IMR-90 (cell line): Measurements from ENCODE around the gene CDH13. TPM values are rescaled to one million over a fixed set of nuclear protein-coding genes. Genes with fewer than 3 reads are reported as not detected.

Experiments used
- ATAC-seq: fragments of 200-7000 bp; cut with Tn5 transposase; 2 replicates; pipeline ENCODE4 v1.9.1; 2020; ENCODE audit warnings: low read depth, mild to moderate bottlenecking, moderate library complexity
- BruUV-seq: library from RNA; stranded (reverse); fragments of 400-500 nt; replicated peaks from 2 replicates; lab custom pipeline; 2021; lab: Mats Ljungman, UMichigan
- CTCF ChIA-PET: fragments of 300-600 bp; formaldehyde crosslinking; extraction: SDS; loops from one replicate; lab custom pipeline; 2021; ENCODE audit warnings: antibody characterized with exemption; lab: Yijun Ruan, JAX
- POLR2A ChIA-PET: fragments of 300-600 bp; sonication (Branson Sonifier 250); formaldehyde crosslinking; loops from one replicate; lab custom pipeline; 2022; ENCODE audit warnings: antibody characterized with exemption; ENCODE audit not compliant: unreplicated experiment; lab: Charles Lee
- DNase-seq: peaks from one replicate; pipeline ENCODE4 v3.0.0; 2013
- H2AFZ ChIP-seq: replicated peaks from 2 replicates; pipeline ENCODE3; 2013; ENCODE audit warnings: low read length, mild to moderate bottlenecking; ENCODE audit not compliant: poor library complexity
- H2AK5ac ChIP-seq: 2 replicates; pipeline ENCODE4 v1.6.1; 2013; ENCODE audit warnings: low read depth, low read length, inconsistent platforms
- H2AK9ac ChIP-seq: replicated peaks from 2 replicates; pipeline ENCODE3; 2013; ENCODE audit warnings: mild to moderate bottlenecking, low read depth, low read length, moderate library complexity; ENCODE audit not compliant: poor library complexity
- H2BK120ac ChIP-seq: 2 replicates; pipeline ENCODE4 v1.6.1; 2013; ENCODE audit warnings: low read depth, low read length, inconsistent platforms
- H2BK15ac ChIP-seq: 3 replicates; pipeline ENCODE4 v1.6.1; 2013; ENCODE audit warnings: low read depth, low read length, inconsistent platforms
- H2BK20ac ChIP-seq: 2 replicates; pipeline ENCODE4 v1.6.1; 2013; ENCODE audit warnings: low read depth, mild to moderate bottlenecking, inconsistent platforms, low read length, moderate library complexity
- H2BK5ac ChIP-seq: 2 replicates; pipeline ENCODE4 v1.6.1; 2013; ENCODE audit warnings: mild to moderate bottlenecking, low read depth, low read length, inconsistent platforms; ENCODE audit not compliant: poor library complexity, severe bottlenecking
- H3K14ac ChIP-seq: replicated peaks from 2 replicates; pipeline ENCODE4 v1.6.1; 2013; ENCODE audit warnings: low read depth, low read length, inconsistent platforms
- H3K18ac ChIP-seq: 2 replicates; pipeline ENCODE4 v1.6.1; 2013; ENCODE audit warnings: low read depth, low read length, control low read depth
- H3K23ac ChIP-seq: 2 replicates; pipeline ENCODE4 v1.6.1; 2013; ENCODE audit warnings: low read depth, low read length, inconsistent platforms
- H3K27ac ChIP-seq: 2 replicates; pipeline ENCODE4 v1.5.1; 2013; ENCODE audit warnings: mild to moderate bottlenecking, control low read depth, low read length; ENCODE audit not compliant: insufficient read depth
- H3K27me3 ChIP-seq: 2 replicates; pipeline ENCODE4 v1.6.1; 2013; ENCODE audit warnings: low read length; ENCODE audit not compliant: control insufficient read depth, insufficient read depth
- H3K36me3 ChIP-seq: 2 replicates; pipeline ENCODE4 v1.6.1; 2013; ENCODE audit warnings: low read length, mixed read lengths; ENCODE audit not compliant: control insufficient read depth, insufficient read depth
- H3K4ac ChIP-seq: 2 replicates; pipeline ENCODE4 v1.6.1; 2013; ENCODE audit warnings: low read depth, low read length, inconsistent platforms
- H3K4me1 ChIP-seq: 2 replicates; pipeline ENCODE4 v1.6.1; 2013; ENCODE audit warnings: low read length, mixed read lengths; ENCODE audit not compliant: control insufficient read depth, insufficient read depth
- H3K4me2 ChIP-seq: 2 replicates; pipeline ENCODE4 v1.6.1; 2013; ENCODE audit warnings: low read depth, mild to moderate bottlenecking, control low read depth, low read length, moderate library complexity
- H3K4me3 ChIP-seq: 2 replicates; pipeline ENCODE4 v1.5.1; 2013; ENCODE audit warnings: low read depth, mild to moderate bottlenecking, control low read depth, low read length, moderate library complexity; ENCODE audit not compliant: insufficient read depth
- H3K56ac ChIP-seq: 2 replicates; pipeline ENCODE4 v1.6.1; 2013; ENCODE audit warnings: low read length, inconsistent platforms; ENCODE audit not compliant: insufficient read depth; ENCODE audit errors: extremely low read depth
- H3K79me1 ChIP-seq, 2 experiments: 2 replicates each; pipeline ENCODE4 v1.6.1; 2013; ENCODE audit warnings: low read length in 2 of 2, inconsistent platforms in 1 of 2, low read depth in 1 of 2
- H3K9ac ChIP-seq: 2 replicates; pipeline ENCODE4 v1.6.1; 2013; ENCODE audit warnings: low read depth, low read length, control low read depth
- H3K9me1 ChIP-seq: 2 replicates; pipeline ENCODE4 v1.6.1; 2013; ENCODE audit warnings: low read length, inconsistent platforms; ENCODE audit not compliant: insufficient read depth
- H3K9me3 ChIP-seq: 2 replicates; pipeline ENCODE4 v1.6.1; 2013; ENCODE audit warnings: low read length; ENCODE audit not compliant: control insufficient read depth, insufficient read depth
- H4K20me1 ChIP-seq: 2 replicates; pipeline ENCODE4 v1.6.1; 2013; ENCODE audit warnings: low read length, inconsistent platforms; ENCODE audit not compliant: insufficient read depth
- H4K5ac ChIP-seq: 2 replicates; pipeline ENCODE4 v1.6.1; 2013; ENCODE audit warnings: mild to moderate bottlenecking, low read depth, low read length, control low read depth
- H4K8ac ChIP-seq, 2 experiments: 2 replicates each; pipeline ENCODE4 v1.6.1; 2013; ENCODE audit warnings: low read depth in 2 of 2, low read length in 2 of 2, control low read depth in 1 of 2, inconsistent platforms in 1 of 2
- H4K91ac ChIP-seq: 2 replicates; pipeline ENCODE4 v1.6.1; 2013; ENCODE audit warnings: low read depth, low read length, inconsistent platforms; ENCODE audit not compliant: insufficient read depth
- CEBPB ChIP-seq: IDR thresholded peaks from 2 replicates; pipeline ENCODE4 v1.6.1; 2012; ENCODE audit warnings: low read depth, low read length, improper control_type of control experiment
- NFE2L2 ChIP-seq: fragments of 150-350 bp; IDR thresholded peaks from 2 replicates; pipeline ENCODE4 v1.6.1; 2016; ENCODE audit warnings: low read depth, mild to moderate bottlenecking, low read length
- SMC3 ChIP-seq: fragments of 150-350 bp; IDR thresholded peaks from 2 replicates; pipeline ENCODE4 v1.6.1; 2016; ENCODE audit warnings: low read depth, mild to moderate bottlenecking, antibody characterized with exemption, low read length, moderate library complexity
- WGBS, 2 experiments: methylation state at CpG; one replicate each; pipeline versions ENCODE4 v1.1.5 to v1.1.7; 2013; ENCODE audit warnings: missing lambda C conversion rate in 2 of 2; ENCODE audit not compliant: insufficient read length in 1 of 2; ENCODE audit errors: extremely low coverage in 2 of 2; 5-methylcytosine and 5-hydroxymethylcytosine counted together
- dilution Hi-C: fragments of 300-500 bp; cut with HindIII; formaldehyde crosslinking; loops from one replicate; pipeline ENCODE4 v1.14.3; 2018; ENCODE audit warnings: low sequenced_read_pairs; ENCODE audit not compliant: unreplicated experiment
- in situ Hi-C: fragments of 300-500 bp; cut with MboI; formaldehyde crosslinking; loops from 3 replicates; pipeline ENCODE4 v1.14.3; 2019; ENCODE audit warnings: low sequenced_read_pairs, inconsistent platforms, mixed read lengths
- intact Hi-C: fragments of 100-400 bp; cut with micrococcal nuclease; formaldehyde crosslinking; loops from 2 replicates; pipeline ENCODE4 v1.10.0; 2022
- polyA plus RNA-seq, 3 experiments: library from polyadenylated mRNA; depleted of rRNA; stranded (reverse); fragments of >200 nt; gene quantifications; 2 replicates each; pipeline ENCODE4 v1.2.3, GENCODE V29; 2012; ENCODE audit warnings: low replicate concordance in 1 of 3
- total RNA-seq: library from RNA; depleted of rRNA; stranded (reverse); fragments of >200 nt; gene quantifications from 2 replicates; pipeline ENCODE4 v1.2.3, GENCODE V29; 2012

CDH13 gene
- total and polyA plus RNA-seq, 2 of the 4 experiments (the other 2 are of a cell fraction) = 61.6 to 74.7 TPM

- intact Hi-C loops = no loop called here
Measured at GRCh38 chr16:83538707-83539106, 911.9 kb downstream of the CDH13 start.

More at GRCh38 chr16:83538707-83539106, 911.9 kb downstream of the CDH13 start:
- Histone ChIP-seq H3K36me3 (no peaks in the 10 kb centered on the region), H3K4me2 (no peak overlapping the region), H4K91ac (no peak overlapping the region), H4K5ac (no peak overlapping the region), H3K14ac (no peak overlapping the region), H3K4me3 (no peak overlapping the region), H2BK20ac (no peak overlapping the region), H3K79me1 (no peaks in the 10 kb centered on the region), H3K9ac (no peak overlapping the region), H2AK5ac (no peak overlapping the region), H3K27me3 (no peaks in the 10 kb centered on the region), H3K23ac (no peak overlapping the region), H3K18ac (no peak overlapping the region), H3K9me1 (no peaks in the 10 kb centered on the region), H2AK9ac (no peak overlapping the region), H2BK5ac (no peak overlapping the region), H2BK15ac (no peak overlapping the region), H3K4me1 (no peaks in the 10 kb centered on the region), H2BK120ac (0 out of 2 replicates have a peak overlapping the region, but pooled peaks have one; percentile 21), H3K9me3 (no peaks in the 10 kb centered on the region), H4K8ac (no peak overlapping the region), H3K4ac (no peak overlapping the region), H3K56ac (no peak overlapping the region), H3K27ac (no peak overlapping the region), H4K20me1 (no peaks in the 10 kb centered on the region), H2AFZ (no peak overlapping the region)
- in situ Hi-C loops = no loop called here
- ChIA-PET CTCF (no interaction called here), POLR2A (no interaction called here)
- no CpG with 5 or more reads among the region's 2 CpGs for WGBS, 2 experiments
- no peak for DNase-seq
- BruUV-seq = no TSS peak
- ATAC-seq = no peak
- dilution Hi-C loops = no loop called here
- TF ChIP-seq CEBPB (no peak), NFE2L2 (peak; percentile 59; the same call in 1 of the 2 replicates), SMC3 (no peak)
